ENCODE data around the gene SORCS2.

The SORCS2 gene

DNA sequence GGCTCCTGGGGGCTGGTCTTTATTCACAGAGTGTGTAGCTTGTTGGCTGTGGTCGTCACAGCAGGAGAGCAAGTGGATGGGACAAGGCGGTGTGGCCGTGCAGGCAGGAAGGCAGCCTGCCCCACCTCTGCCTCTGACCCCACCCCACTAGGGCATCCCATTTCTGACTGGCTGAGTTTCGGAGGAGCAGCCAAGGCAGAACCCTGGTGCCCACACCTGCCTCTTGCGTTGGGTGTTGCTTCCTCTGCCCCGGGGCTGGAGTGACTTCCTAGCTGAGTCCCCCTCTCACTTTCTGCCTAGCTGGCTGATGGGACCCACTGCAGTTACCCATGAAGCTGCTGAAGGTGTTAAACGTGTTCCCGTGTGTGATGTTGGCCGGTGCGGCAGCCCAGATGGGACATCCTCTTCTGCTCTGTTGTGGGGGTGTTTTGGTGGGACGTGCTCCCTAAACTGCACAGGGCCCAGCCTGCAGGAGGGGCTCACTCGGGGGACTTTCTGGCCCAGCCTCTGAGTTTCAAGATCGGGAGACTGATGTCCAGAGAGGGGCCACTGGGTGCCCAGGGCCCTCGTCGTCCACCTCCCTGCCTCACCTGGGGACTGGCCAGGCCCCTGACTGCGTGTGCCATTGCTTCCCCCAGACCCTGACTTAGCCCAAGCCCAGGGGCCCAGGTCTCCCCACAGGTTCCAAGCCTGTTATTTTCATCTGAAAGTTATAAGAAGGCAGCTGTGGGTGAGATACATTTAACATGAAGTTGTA lies 140.9 kb downstream of the SORCS2 start:
- no peak for DNase-seq (ENCODE audit: low spot score)
- H3K27ac ChIP-seq = no peak overlapping the region
- no peak overlapping the region for H3K4me3 ChIP-seq
- TF ChIP-seq, protein P1, sequence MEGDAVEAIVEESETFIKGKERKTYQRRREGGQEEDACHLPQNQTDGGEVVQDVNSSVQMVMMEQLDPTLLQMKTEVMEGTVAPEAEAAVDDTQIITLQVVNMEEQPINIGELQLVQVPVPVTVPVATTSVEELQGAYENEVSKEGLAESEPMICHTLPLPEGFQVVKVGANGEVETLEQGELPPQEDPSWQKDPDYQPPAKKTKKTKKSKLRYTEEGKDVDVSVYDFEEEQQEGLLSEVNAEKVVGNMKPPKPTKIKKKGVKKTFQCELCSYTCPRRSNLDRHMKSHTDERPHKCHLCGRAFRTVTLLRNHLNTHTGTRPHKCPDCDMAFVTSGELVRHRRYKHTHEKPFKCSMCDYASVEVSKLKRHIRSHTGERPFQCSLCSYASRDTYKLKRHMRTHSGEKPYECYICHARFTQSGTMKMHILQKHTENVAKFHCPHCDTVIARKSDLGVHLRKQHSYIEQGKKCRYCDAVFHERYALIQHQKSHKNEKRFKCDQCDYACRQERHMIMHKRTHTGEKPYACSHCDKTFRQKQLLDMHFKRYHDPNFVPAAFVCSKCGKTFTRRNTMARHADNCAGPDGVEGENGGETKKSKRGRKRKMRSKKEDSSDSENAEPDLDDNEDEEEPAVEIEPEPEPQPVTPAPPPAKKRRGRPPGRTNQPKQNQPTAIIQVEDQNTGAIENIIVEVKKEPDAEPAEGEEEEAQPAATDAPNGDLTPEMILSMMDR (IDR thresholded peaks at IDR 0.05) = no peak

GRCh38 chr4:7333801-7334421 lies 141.6 kb downstream of the SORCS2 start:
- no peak for DNase-seq (ENCODE audit: low spot score)
- H3K27ac ChIP-seq = no peak overlapping the region
- no peak overlapping the region for H3K4me3 ChIP-seq
- TF ChIP-seq, protein P1 (IDR thresholded peaks at IDR 0.05) = no peak

GRCh38 chr4:7334521-7335275 lies 142.4 kb downstream of the SORCS2 start:
- Histone ChIP-seq H3K4me3 (no peak overlapping the region), H3K27ac (no peak overlapping the region)
- TF ChIP-seq, protein P1 (IDR thresholded peaks at IDR 0.05) = no peak
- no peak for DNase-seq (ENCODE audit: low spot score)

- DNase-seq (ENCODE audit: low spot score) = no peak
- Histone ChIP-seq H3K4me3 (no peak overlapping the region), H3K27ac (no peak overlapping the region)
- TF ChIP-seq, protein P1 (IDR thresholded peaks at IDR 0.05) = peak; percentile 31
Observed at GRCh38 chr4:7335344-7336066, 143.2 kb downstream of the SORCS2 start.

- DNase-seq (ENCODE audit: low spot score) = no peak
- Histone ChIP-seq H3K27ac (no peak overlapping the region), H3K4me3 (no peak overlapping the region)
- TF ChIP-seq, protein P1 (IDR thresholded peaks at IDR 0.05) = no peak
Observed at GRCh38 chr4:7336067-7336569, 143.8 kb downstream of the SORCS2 start.

- Histone ChIP-seq H3K4me3 (no peak overlapping the region), H3K27ac (no peak overlapping the region)
- TF ChIP-seq, protein P1 (IDR thresholded peaks at IDR 0.05) = no peak
- no peak for DNase-seq (ENCODE audit: low spot score)
Observed at GRCh38 chr4:7336732-7337131, 144.4 kb downstream of the SORCS2 start.
